NT2/D1 (cell line): ENCODE results near the gene EXOC3L1.

Experiments
- DNase-seq: peaks from one replicate; pipeline ENCODE4 v3.0.0-alpha.2; 2011; ENCODE audit warnings: low read depth, low spot score
- H3K27me3 ChIP-seq: 2 replicates; pipeline ENCODE4 v1.6.0; 2011; ENCODE audit warnings: mild to moderate bottlenecking; ENCODE audit not compliant: insufficient read length, insufficient read depth
- H3K36me3 ChIP-seq: 2 replicates; pipeline ENCODE4 v1.6.1; 2011; ENCODE audit warnings: mild to moderate bottlenecking, low read length, mixed read lengths; ENCODE audit not compliant: insufficient read depth, insufficient read length
- H3K4me1 ChIP-seq: 2 replicates; pipeline ENCODE4 v1.5.1; 2011; ENCODE audit not compliant: insufficient read depth, insufficient read length
- H3K4me3 ChIP-seq: 2 replicates; pipeline ENCODE4 v1.5.1; 2011; ENCODE audit warnings: low read depth; ENCODE audit not compliant: insufficient read length
- H3K9ac ChIP-seq: 2 replicates; pipeline ENCODE4 v1.6.0; 2011; ENCODE audit warnings: low read depth; ENCODE audit not compliant: insufficient read length
- H3K9me3 ChIP-seq: 2 replicates; pipeline ENCODE4 v1.5.1; 2011; ENCODE audit warnings: mild to moderate bottlenecking, low read length; ENCODE audit not compliant: insufficient read depth
- SUZ12 ChIP-seq: IDR thresholded peaks from 2 replicates; pipeline ENCODE4 v1.6.1; 2011; ENCODE audit not compliant: insufficient read length, insufficient read depth; ENCODE audit errors: extremely low read depth
- YY1 ChIP-seq: IDR thresholded peaks from 2 replicates; pipeline ENCODE4 v1.6.1; 2011; ENCODE audit not compliant: insufficient read length, insufficient read depth
- ZNF274 ChIP-seq: IDR thresholded peaks from 2 replicates; pipeline ENCODE4 v1.6.1; 2011; ENCODE audit warnings: mild to moderate bottlenecking, low read depth, low read length

EXOC3L1 gene

DNA sequence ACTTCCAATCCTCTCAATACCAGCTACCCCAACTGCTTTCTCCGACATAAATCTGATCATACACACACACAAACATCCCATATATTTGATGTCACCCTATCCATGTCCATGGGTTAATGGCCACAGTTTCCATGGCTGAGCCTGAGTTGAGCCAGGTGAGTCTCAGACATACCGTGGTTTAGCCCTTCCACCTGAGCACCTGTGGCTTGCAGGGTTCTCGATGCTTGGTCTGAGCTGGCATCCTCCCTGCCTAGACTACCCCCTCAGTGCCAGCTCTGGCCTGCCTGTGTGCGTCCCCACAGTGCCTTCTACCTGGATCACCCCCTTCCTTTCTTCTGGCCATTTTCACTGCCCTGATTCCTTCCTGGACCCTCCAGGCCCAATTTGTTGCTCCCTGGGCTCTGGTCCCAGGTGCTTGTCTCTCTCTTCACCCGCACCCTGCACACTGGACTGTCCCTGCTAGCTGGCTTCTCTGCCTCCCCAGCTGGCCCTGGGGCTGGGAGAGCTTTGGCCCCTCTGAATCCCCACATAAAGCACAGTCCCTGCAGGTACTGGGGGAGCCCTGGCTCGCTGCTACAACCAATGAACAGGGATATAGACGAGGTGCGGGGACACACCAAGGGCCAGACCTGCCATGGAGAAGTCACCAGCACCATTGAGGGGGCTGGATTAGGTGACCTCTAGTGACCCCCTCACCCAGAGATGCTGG lies 16.3 kb upstream of the EXOC3L1 start:
- no peaks in the 10 kb centered on the region for H3K9me3 ChIP-seq
- no peak overlapping the region for H3K4me3 ChIP-seq
- peaks cover 40% of the 10 kb centered on the region for H3K36me3 ChIP-seq
- H3K4me1 ChIP-seq: peaks cover 25% of the 10 kb centered on the region
- no peaks in the 10 kb centered on the region for H3K27me3 ChIP-seq
- H3K9ac ChIP-seq: peak overlapping the region; percentile 21
- no peak for DNase-seq
- no peak for TF ChIP-seq YY1
- no peak for TF ChIP-seq ZNF274
- no peak for TF ChIP-seq SUZ12

DNA sequence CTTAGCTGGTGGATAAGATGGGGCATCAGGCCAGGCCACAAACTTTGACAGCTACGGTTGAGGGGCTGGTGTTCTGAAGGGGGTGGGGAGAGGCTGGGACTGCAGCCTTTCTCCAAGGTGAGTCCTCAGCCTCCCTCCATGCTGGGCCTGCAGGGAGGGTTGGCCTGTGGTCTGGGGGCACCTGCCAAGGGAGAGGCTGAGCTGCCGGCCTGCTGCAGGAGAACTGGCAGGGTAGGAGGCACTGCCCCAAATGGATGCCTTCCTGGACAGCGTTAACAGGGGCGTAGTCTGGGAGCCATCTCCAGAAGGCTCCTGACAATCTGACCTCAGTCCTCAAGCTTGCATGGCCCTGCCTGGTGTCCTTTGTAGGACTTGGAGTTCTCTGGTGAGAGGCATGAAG lies 14.1 kb upstream of the EXOC3L1 start:
- Histone ChIP-seq H3K36me3 (peaks cover 58% of the 10 kb centered on the region), H3K9me3 (no peaks in the 10 kb centered on the region), H3K9ac (no peak overlapping the region), H3K4me1 (peaks cover 20% of the 10 kb centered on the region), H3K4me3 (no peak overlapping the region), H3K27me3 (no peaks in the 10 kb centered on the region)
- DNase-seq: no peak
- TF ChIP-seq YY1: no peak
- no peak for TF ChIP-seq ZNF274
- no peak for TF ChIP-seq SUZ12

DNA sequence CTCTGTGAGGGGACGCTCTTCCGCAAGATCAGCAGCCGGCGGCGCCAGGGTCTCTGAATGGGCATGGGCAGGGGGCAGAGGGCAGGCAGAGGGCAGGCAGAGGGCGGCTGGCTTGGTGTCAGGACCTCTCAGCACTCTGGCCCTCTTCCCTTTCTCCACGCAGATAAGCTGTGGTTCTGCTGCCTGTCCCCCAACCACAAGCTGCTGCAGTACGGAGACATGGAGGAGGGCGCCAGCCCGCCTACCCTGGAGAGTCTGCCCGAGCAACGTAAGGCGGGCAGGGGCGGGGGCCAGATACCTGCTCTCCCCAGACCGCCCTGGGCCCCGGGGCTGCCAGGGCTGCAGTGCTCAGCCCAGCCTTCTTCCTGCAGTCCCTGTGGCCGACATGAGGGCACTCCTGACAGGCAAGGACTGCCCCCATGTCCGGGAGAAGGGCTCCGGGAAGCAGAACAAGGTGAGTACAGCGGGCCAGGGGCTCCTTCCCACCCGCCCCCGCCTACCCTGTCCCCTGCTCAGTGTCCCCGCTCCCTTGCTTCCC lies 13.1 kb upstream of the EXOC3L1 start:
- Histone ChIP-seq H3K36me3 (peaks cover 67% of the 10 kb centered on the region), H3K9me3 (no peaks in the 10 kb centered on the region), H3K4me1 (peaks cover 16% of the 10 kb centered on the region), H3K27me3 (no peaks in the 10 kb centered on the region), H3K4me3 (no peak overlapping the region), H3K9ac (no peak overlapping the region)
- no peak for DNase-seq
- TF ChIP-seq ZNF274: no peak
- TF ChIP-seq YY1: no peak
- TF ChIP-seq SUZ12: no peak

DNA sequence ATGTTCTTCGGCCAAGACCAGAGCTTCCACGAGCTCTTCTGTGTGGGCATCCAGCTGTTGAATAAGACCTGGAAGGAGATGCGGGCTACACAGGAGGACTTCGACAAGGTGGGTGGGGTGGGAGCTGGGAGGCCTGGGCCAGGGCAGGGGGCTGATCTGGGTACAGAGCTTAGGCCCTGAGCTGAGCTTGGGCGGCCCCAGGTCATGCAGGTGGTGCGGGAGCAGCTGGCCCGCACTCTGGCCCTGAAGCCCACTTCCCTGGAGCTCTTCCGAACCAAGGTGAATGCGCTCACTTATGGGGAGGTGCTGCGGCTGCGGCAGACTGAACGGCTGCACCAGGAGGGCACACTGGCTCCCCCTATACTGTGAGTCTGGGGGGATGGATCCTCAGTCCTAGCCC lies 12.5 kb upstream of the EXOC3L1 start:
- no peak for DNase-seq
- Histone ChIP-seq H3K4me3 (no peak overlapping the region), H3K27me3 (no peaks in the 10 kb centered on the region), H3K36me3 (peaks cover 73% of the 10 kb centered on the region), H3K4me1 (peaks cover 11% of the 10 kb centered on the region), H3K9me3 (no peaks in the 10 kb centered on the region), H3K9ac (no peak overlapping the region)
- no peak for TF ChIP-seq SUZ12
- no peak for TF ChIP-seq ZNF274
- TF ChIP-seq YY1: no peak

DNA sequence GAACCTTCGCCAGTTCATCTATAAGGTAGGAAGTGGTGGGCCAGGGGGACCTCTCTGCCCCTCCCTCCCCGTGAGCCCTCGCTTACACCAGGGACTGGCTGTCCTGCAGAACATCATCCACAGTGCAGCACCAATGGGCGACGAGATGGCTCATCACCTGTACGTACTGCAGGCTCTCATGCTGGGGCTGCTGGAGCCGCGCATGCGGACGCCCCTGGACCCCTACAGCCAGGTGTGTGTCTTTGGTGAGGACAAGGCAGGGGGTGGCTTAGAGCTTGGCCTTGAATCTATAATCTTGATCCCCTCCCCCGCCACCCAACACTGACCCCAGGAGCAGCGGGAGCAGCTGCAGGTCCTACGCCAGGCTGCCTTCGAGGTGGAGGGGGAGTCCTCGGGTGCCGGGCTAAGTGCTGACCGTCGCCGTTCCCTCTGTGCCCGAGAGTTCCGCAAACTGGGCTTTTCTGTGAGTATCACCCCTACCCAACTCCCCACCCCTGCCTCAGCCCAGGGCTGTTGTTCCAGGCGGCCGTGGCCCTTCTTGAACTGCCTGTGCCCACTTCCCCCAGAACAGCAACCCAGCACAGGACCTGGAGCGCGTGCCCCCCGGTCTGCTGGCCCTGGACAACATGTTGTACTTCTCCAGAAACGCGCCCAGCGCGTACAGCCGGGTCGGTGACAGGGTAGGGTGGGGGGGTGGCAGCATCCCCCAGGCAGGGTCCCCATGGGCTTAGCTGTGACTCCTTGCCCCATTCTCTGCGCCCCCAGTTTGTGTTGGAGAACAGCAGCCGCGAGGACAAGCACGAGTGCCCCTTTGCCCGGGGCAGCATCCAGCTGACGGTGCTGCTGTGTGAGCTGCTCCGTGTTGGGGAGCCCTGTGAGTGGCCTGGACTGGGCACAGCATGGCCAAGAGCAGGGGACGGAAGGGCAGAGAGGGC lies 11.7 kb upstream of the EXOC3L1 start:
- H3K4me3 ChIP-seq: no peak overlapping the region
- no peaks in the 10 kb centered on the region for H3K27me3 ChIP-seq
- no peak overlapping the region for H3K9ac ChIP-seq
- DNase-seq: no peak
- peaks cover 5% of the 10 kb centered on the region for H3K4me1 ChIP-seq
- H3K36me3 ChIP-seq: peaks cover 81% of the 10 kb centered on the region
- no peaks in the 10 kb centered on the region for H3K9me3 ChIP-seq
- TF ChIP-seq ZNF274 (no peak), YY1 (no peak)

DNA sequence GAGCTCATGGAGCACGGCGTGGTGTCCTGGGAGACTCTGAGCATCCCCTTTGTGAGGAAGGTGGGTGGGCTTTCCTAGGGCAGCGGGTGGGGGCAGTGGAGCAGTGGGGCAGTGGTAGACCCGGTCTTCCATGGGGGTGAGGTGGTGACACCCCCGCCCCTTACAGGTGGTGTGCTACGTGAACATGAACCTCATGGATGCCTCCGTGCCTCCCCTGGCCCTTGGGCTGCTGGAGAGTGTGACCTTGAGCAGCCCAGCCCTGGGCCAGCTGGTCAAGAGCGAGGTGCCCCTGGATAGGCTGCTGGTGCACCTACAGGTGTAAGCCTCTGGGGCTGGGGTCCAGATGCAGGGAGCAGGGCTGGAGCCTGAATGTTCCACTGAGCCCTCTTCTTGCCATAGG lies 10.6 kb upstream of the EXOC3L1 start:
- TF ChIP-seq SUZ12 (no peak), YY1 (no peak), ZNF274 (no peak)
- Histone ChIP-seq H3K36me3 (peaks cover 86% of the 10 kb centered on the region), H3K9me3 (no peaks in the 10 kb centered on the region), H3K9ac (no peak overlapping the region), H3K4me1 (no peaks in the 10 kb centered on the region), H3K27me3 (no peaks in the 10 kb centered on the region), H3K4me3 (no peak overlapping the region)
- DNase-seq: no peak

DNA sequence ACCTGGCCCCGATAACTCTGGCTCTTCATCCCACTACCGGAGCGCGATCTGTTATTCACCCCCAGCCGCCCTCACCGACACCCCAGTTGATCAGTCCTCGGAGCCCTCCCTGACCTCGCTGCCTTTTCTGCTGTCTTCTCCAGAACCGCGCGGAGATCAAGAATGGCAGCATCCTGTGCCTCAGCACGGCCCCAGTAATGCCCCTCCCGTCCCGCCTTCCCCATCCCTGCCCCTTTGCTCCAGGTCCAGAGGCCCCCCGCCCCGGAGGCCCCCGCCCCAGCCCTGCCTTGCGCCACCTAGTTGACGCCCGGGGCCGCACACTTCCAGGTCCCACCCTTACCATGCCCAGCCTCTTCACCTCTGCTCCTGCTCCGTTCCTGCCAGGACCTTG lies 9.9 kb upstream of the EXOC3L1 start:
- TF ChIP-seq ZNF274 (no peak), SUZ12 (no peak), YY1 (no peak)
- peaks cover 92% of the 10 kb centered on the region for H3K36me3 ChIP-seq
- no peaks in the 10 kb centered on the region for H3K4me1 ChIP-seq
- no peaks in the 10 kb centered on the region for H3K27me3 ChIP-seq
- H3K4me3 ChIP-seq: no peak overlapping the region
- no peak overlapping the region for H3K9ac ChIP-seq
- DNase-seq: no peak
- no peaks in the 10 kb centered on the region for H3K9me3 ChIP-seq
